ENCODE results near the gene SMIM36.
"Not testable (repeated sequence)": the region's sequence is repeated elsewhere in the genome, so short reads cannot be mapped to it uniquely, and the experiment has no call there.

Gene SMIM36

GRCh38 chr17:55437159-55437605, 74.1 kb downstream of the SMIM36 start:
- Mint-ChIP-seq H3K9me3 (ENCODE audit: low read depth) (no peaks in the 10 kb centered on the region), H3K27ac (no peak overlapping the region), H3K27me3 (no peaks in the 10 kb centered on the region), H3K4me1 (ENCODE audit: low read depth) (peaks cover 23% of the 10 kb centered on the region), H3K4me3 (no peak overlapping the region), H3K36me3 (no peaks in the 10 kb centered on the region)

GRCh38 chr17:55436224-55437158, 74.8 kb downstream of the SMIM36 start:
- Mint-ChIP-seq H3K27me3 (no peaks in the 10 kb centered on the region), H3K4me1 (ENCODE audit: low read depth) (peaks cover 25% of the 10 kb centered on the region), H3K27ac (no peak overlapping the region), H3K36me3 (no peaks in the 10 kb centered on the region), H3K4me3 (no peak overlapping the region), H3K9me3 (ENCODE audit: low read depth) (no peaks in the 10 kb centered on the region)

DNA sequence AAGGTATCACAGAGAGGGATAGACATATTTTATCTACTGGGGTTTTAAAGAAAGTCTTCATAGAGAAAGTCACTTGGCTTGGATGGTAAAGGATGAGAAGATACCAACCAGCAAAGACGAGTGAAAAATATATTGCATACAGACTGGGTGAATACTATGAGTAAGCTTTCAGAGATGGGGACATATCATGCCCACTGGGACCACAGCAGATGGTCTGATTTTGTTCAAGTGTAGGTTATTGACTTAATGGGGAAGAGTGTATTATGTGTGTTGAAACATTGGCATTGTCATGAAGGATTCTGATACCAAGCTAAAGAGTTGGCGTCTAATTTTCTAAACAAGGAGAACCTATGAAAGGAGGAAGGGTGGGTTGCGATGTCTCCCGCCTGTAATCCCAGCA, 75.8 kb downstream of the SMIM36 start:
- Mint-ChIP-seq H3K4me3 (no peak overlapping the region), H3K4me1 (ENCODE audit: low read depth) (peaks cover 27% of the 10 kb centered on the region), H3K27me3 (no peaks in the 10 kb centered on the region), H3K36me3 (no peaks in the 10 kb centered on the region), H3K9me3 (ENCODE audit: low read depth) (no peaks in the 10 kb centered on the region), H3K27ac (no peak overlapping the region)

DNA sequence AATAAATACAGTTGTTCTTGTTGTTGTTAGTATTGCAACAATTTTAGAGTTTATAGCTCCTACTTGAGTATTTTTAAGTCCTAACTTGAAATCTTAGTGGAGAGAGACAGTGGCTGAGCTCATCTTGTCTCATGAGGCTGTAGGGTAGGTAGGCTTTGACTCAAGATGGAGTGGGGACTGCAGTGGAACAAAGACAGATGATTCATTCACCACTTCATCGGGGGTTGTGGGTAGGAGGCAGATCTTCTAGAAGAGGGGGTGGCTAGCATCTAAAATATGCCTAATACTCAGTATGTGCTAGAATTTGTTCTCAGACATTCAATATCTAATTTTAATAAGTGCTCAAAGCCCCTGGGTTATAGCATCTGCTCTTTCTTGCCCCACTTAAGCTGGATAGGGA, 76.5 kb downstream of the SMIM36 start:
- no peaks in the 10 kb centered on the region for H3K36me3 Mint-ChIP-seq
- no peak overlapping the region for H3K4me3 Mint-ChIP-seq
- no peaks in the 10 kb centered on the region for H3K27me3 Mint-ChIP-seq
- no peak overlapping the region for H3K27ac Mint-ChIP-seq
- no peaks in the 10 kb centered on the region for H3K9me3 Mint-ChIP-seq (ENCODE audit: low read depth)
- H3K4me1 Mint-ChIP-seq (ENCODE audit: low read depth), result peaks cover 27% of the 10 kb centered on the region

DNA sequence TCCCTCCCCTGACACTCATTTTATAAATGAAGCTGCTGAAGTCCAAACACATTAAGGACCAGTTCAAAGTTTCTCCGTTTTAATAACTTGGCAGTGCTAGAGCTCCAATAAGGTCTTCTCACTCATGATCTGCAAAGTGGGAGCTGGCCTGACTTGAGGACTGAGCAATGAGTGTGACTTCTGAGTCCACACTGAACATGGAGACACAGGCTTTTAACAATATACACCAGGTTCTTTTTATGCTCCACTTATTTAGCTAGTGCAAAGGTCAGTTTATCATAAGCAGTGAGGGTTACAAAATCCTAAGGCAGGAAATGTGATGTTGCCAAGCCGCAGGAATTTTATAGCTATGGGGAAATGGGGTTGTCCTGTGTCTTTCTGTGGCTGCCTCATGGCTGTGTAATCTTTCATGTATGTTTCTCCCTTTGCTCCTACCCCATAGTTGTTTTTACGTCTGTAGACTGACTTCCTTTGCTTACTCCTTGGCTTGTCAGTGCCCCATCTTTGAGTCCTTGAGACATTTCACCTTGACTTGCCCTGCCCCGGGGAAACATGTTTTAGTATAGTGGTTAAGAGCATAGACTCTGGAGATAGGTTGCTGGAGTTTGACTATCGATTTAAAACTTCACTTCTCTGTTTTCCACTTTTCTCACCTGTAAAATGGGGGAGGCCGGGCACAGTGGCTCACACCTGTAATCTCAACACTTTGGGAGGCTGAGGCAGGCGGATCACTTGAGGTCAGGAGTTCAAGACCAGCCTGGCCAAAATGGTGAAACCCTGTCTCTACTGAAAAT, 77.4 kb downstream of the SMIM36 start:
- Mint-ChIP-seq H3K27me3 (no peaks in the 10 kb centered on the region), H3K36me3 (no peaks in the 10 kb centered on the region), H3K9me3 (ENCODE audit: low read depth) (no peaks in the 10 kb centered on the region), H3K4me3 (no peak overlapping the region), H3K27ac (peak overlapping the region; percentile 43), H3K4me1 (ENCODE audit: low read depth) (peaks cover 27% of the 10 kb centered on the region)

- H3K9me3 Mint-ChIP-seq (ENCODE audit: low read depth), result no peaks in the 10 kb centered on the region
- H3K27ac Mint-ChIP-seq, result no peak overlapping the region
- no peaks in the 10 kb centered on the region for H3K36me3 Mint-ChIP-seq
- H3K4me1 Mint-ChIP-seq (ENCODE audit: low read depth), result peaks cover 27% of the 10 kb centered on the region
- H3K4me3 Mint-ChIP-seq, result no peak overlapping the region
- H3K27me3 Mint-ChIP-seq, result no peaks in the 10 kb centered on the region
Measured at GRCh38 chr17:55433029-55433628, 78.1 kb downstream of the SMIM36 start.

DNA sequence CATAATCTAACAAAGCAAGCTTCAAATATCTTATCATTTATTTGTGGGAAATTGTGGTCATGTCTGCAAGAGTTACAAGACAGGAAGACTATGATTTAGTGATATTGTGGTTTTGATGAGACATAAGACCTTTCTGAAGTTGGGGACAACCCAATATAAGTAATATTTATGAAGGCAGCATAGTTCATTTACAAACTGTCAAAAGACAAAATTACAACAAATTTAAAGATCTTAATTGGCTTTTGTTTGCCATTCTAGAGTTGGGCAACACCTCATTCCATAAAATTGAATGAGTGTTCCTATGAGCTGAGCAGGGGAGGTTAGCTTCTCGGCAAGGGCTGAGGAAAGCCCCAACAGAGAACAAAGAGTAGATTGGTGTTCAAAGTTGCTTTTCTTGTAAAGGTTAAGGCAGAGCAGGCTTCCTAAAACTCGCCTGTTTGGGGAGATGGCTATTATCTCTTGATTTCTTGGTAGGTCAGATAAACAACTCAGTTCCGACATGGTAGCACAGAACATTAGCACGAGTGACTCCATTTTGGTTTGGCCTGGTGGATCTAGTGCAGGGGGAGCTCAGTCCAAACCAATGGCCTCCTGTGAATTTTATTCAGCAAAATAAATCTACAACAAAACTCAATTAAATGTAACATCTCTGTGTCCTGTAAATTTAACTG, 78.8 kb downstream of the SMIM36 start:
- Mint-ChIP-seq H3K4me1 (ENCODE audit: low read depth) (peaks cover 27% of the 10 kb centered on the region), H3K27ac (no peak overlapping the region), H3K36me3 (no peaks in the 10 kb centered on the region), H3K27me3 (no peaks in the 10 kb centered on the region), H3K9me3 (ENCODE audit: low read depth) (no peaks in the 10 kb centered on the region), H3K4me3 (peak overlapping the region; percentile 7)

DNA sequence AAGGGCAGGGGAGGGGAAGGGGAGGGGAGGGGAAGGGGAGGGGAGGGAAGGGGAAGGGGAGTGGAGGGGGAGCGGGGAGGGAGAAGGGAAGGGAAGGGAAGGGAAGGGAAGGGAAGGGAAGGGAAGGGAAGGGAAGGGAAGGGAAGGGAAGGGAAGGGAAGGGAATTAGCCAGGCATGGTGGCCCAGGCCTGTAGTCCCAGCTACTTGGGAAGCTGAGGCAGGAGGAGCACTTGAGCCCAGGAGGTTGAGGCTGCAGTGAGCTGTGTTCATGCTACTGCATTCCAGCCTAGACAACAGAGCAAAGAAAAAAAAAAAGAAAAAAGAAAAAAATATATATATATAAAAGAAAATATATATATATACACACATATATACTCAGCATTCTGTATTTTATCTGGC, 79.3 kb downstream of the SMIM36 start:
- H3K27me3 Mint-ChIP-seq, H3K36me3 Mint-ChIP-seq: not testable (repeated sequence)
- peaks cover 27% of the 10 kb centered on the region for H3K4me1 Mint-ChIP-seq (ENCODE audit: low read depth)

DNA sequence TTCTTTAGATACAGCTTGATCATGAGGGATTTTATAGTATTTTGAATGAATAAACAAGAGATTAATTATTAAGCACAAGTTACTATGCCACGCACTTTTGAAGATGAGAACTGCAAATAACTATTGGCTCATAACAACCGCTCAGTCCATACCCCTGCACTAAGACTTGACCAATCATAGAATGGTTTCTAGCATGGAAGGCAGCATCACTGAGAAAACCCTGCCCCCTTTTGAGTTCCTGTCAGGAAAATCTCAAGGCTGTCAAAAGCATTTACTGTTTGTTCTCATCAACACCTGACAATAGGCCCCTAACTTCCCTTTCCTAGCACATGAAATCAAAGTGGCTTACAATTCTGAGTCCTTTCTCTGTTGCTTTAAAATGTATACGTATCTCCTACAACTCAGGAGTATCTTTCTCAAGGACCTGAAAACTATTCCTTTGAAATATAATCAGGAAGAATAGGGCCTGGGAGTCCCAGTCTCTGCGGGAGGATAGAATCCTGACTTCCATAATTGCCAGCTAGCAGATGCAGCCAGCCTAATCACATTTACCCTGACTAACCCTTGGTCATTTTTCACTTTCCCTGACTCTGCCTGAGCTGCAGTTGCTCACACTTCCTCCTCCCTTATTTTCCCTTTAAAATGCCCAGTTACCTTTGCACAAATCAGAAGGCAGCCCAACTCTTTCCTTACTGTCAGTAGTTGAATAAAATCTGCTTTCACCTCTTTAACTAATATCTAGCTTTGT, 80.5 kb downstream of the SMIM36 start:
- H3K4me1 Mint-ChIP-seq (ENCODE audit: low read depth), result peaks cover 24% of the 10 kb centered on the region

More for the DNA sequence above, 79.3 kb downstream of the SMIM36 start:
- not testable (repeated sequence) for H3K9me3 Mint-ChIP-seq (ENCODE audit: low read depth); H3K27ac Mint-ChIP-seq; H3K4me3 Mint-ChIP-seq

GRCh38 chr17:55427587-55427882, 83.7 kb downstream of the SMIM36 start:
- Mint-ChIP-seq H3K36me3 (no peaks in the 10 kb centered on the region), H3K4me3 (no peak overlapping the region), H3K9me3 (ENCODE audit: low read depth) (no peaks in the 10 kb centered on the region), H3K27me3 (peaks cover 11% of the 10 kb centered on the region), H3K27ac (no peak overlapping the region), H3K4me1 (ENCODE audit: low read depth) (peaks cover 8% of the 10 kb centered on the region)

More for the DNA sequence above, 80.5 kb downstream of the SMIM36 start:
- no peaks in the 10 kb centered on the region for H3K36me3 Mint-ChIP-seq
- H3K27ac Mint-ChIP-seq, result no peak overlapping the region
- no peak overlapping the region for H3K4me3 Mint-ChIP-seq
- peaks cover 2% of the 10 kb centered on the region for H3K27me3 Mint-ChIP-seq
- no peaks in the 10 kb centered on the region for H3K9me3 Mint-ChIP-seq (ENCODE audit: low read depth)

GRCh38 chr17:55426851-55427586, 84.2 kb downstream of the SMIM36 start:
- Mint-ChIP-seq H3K4me1 (ENCODE audit: low read depth) (peaks cover 6% of the 10 kb centered on the region), H3K36me3 (no peaks in the 10 kb centered on the region), H3K4me3 (no peak overlapping the region), H3K27me3 (peaks cover 11% of the 10 kb centered on the region), H3K9me3 (ENCODE audit: low read depth) (no peaks in the 10 kb centered on the region), H3K27ac (no peak overlapping the region)

DNA sequence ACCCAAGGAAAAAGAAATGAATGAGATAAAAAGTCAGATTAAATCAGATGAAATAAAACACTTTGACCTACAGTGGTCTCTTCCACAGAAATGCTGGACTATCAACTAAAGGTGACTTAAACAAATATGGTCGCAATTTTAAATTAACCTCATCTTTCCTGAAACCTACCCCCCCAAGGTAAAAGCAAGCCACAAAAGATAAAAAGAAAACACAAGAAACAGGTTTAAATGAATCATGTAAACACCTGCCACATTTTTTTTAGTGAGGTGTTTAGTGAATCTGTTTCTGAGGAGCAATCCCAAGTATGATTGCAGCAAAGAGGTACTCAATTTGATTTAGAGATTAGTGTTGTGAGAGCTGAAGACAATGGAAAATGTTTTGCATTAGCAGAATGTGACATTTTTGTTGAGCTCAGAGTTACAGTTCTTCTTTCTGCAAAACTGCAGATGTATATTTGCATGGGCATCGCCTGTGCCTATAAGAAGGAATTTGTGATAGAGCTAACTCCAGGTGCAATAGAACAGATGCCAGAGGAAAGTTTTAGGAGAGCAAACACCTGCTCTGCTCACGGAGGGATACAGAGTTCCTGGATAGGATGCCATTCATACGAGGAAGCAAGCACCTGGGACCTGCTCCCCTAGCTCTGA, 86.2 kb downstream of the SMIM36 start:
- H3K36me3 Mint-ChIP-seq, result no peaks in the 10 kb centered on the region

GRCh38 chr17:55423535-55423934, 87.7 kb downstream of the SMIM36 start:
- Mint-ChIP-seq H3K4me3 (no peak overlapping the region), H3K27me3 (peaks cover 11% of the 10 kb centered on the region), H3K9me3 (ENCODE audit: low read depth) (peaks cover 3% of the 10 kb centered on the region), H3K4me1 (ENCODE audit: low read depth) (peaks cover 24% of the 10 kb centered on the region), H3K27ac (no peak overlapping the region), H3K36me3 (peaks cover 3% of the 10 kb centered on the region)

More for the DNA sequence above, 86.2 kb downstream of the SMIM36 start:
- H3K4me1 Mint-ChIP-seq (ENCODE audit: low read depth), result peaks cover 10% of the 10 kb centered on the region
- H3K27me3 Mint-ChIP-seq, result peaks cover 11% of the 10 kb centered on the region
- no peak overlapping the region for H3K27ac Mint-ChIP-seq
- H3K4me3 Mint-ChIP-seq, result no peak overlapping the region
- H3K9me3 Mint-ChIP-seq (ENCODE audit: low read depth), result no peaks in the 10 kb centered on the region

All from activated naive CD8-positive, alpha-beta T cell (primary cell).